Activated gamma-delta T cell treated with anti-CD3 and anti-CD28 coated beads, Interleukin-2, amount 50 U/mL, for 16 hours (primary cell): ENCODE results near the gene SSNA1.

Source experiments
- DNase-seq: peaks from one replicate; pipeline ENCODE4 v3.0.0-alpha.2; 2020; ENCODE audit warnings: low read depth

The SSNA1 gene

GRCh38 chr9:137168573-137168903 is 19.9 kb upstream of the SSNA1 start:
- no peak for DNase-seq

GRCh38 chr9:137168904-137169856 is 19.3 kb upstream of the SSNA1 start:
- DNase-seq = no peak

- no peak for DNase-seq
These were observed 18.5 kb upstream of the SSNA1 start, which contains the start of gene LRRC26 for GRCh38 chr9:137169896-137170358. Gene LRRC26 (minus strand): TSS chr9:137170051. CDS start chr9:137169943, 108 bp downstream.

- DNase-seq = no peak
These were observed 17.9 kb upstream of the SSNA1 start for GRCh38 chr9:137170486-137171148.

DNA sequence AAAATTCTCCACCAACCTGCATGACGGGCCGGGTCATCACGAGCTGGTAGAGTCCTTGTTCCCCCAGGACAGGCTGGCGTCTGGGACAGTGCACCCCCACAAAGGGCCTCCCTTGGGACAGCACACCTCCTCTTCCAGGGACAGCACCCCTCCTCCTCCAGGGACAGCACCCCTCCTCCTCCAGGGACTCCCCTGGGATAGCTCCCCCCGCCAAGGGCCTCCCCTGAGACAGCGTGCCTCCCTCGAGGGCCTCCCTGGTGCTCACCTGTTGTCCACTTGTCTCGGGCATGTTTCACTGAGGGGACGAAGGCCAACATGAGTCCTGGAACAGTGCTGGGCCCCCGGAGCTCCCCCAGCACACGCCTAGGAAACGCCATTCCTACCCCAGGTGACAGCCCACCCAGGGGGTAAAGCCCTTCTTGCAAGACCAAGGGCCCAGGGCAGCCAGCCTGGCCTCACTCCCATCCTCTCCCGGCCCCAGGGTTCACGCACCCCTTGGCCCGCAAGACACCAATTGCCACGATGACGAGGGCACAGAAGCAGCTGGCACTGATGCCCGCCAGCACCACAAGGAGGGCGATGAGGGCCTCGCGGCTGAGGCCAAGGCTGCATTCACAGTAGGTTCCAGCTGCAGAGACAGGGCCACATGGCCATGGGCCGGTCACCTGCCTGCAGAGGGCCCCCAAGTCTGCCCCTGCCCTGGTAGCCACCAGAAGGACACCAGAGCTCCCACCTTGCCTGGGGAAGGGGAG is 17.2 kb upstream of the SSNA1 start:
- no peak for DNase-seq

- DNase-seq = no peak
These were observed 15.3 kb upstream of the SSNA1 start for GRCh38 chr9:137172901-137173795.

- no peak for DNase-seq
These were observed 14.4 kb upstream of the SSNA1 start for GRCh38 chr9:137173796-137174664.

DNA sequence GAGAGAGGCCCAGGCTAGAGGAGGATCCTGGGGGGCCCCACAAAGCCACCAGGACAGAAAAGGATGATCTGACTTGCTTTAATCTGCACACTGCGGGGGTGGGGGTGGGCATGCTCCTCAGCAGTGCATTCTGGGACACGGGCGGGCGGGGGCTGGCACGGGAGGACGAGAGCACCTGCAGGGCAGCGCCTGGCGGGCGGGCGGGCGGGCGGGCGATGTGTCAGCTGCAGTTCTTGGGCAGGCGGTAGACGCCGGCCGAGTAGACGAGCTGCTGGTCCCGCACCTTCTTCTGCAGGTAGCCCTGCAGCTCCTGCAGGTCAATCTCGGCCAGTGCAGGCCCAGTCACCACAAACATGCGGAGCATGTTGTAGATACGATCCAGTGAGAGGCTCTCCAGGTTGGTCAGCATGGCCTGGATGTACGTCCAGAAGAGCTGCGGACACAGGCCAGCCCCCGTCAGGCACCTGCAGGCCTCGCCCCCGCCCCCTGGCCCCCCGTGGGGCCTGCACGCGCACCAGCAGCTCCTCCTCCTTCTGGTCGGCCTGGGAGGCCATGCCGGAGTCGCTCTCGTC is 13.7 kb upstream of the SSNA1 start:
- no peak for DNase-seq

- DNase-seq = no peak
These were observed 13.0 kb upstream of the SSNA1 start for GRCh38 chr9:137175345-137175961.

DNA sequence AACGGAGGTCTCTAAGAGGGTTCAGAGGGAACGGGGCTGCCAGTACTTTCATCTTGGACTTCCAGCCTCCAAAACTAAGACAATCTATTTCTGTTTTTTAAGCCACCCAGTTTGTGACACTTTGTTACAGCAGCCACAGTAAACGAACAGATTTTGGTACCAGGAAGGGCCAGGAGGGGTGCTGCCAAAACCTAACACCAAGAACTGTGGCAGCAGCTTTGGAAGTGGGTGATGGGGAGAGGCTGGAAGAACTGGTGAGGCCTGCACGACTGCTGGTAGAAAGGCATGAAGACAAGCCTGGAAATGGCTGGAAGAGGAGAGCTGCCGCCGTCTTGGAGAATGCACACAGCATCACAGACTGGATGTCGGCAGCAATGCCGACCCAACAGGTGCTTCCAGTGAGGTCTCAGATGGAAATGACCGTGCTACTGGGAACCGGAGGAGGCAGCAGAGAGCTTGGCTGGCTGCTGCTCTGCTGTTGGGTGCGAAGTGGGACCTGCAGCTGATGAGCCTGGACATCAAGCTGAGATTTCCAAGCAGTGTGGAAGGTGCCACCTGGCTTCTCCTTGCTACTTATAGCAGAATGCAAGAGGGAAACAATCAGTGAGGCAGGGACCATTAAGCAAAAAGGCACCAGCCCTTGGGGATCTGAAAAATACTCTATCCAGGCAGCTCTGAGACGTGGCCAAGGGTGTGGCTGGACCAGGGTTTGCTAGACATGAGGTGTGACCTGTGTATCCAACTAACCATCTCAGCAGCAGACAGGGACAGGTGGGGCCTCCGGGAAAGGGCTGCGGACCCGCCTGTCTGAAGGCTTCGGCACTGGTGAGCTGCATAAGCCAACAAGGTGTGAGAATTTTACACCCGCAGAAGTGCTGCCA is 11.9 kb upstream of the SSNA1 start:
- no peak for DNase-seq

GRCh38 chr9:137178201-137178938 is 10.1 kb upstream of the SSNA1 start:
- no peak for DNase-seq

DNA sequence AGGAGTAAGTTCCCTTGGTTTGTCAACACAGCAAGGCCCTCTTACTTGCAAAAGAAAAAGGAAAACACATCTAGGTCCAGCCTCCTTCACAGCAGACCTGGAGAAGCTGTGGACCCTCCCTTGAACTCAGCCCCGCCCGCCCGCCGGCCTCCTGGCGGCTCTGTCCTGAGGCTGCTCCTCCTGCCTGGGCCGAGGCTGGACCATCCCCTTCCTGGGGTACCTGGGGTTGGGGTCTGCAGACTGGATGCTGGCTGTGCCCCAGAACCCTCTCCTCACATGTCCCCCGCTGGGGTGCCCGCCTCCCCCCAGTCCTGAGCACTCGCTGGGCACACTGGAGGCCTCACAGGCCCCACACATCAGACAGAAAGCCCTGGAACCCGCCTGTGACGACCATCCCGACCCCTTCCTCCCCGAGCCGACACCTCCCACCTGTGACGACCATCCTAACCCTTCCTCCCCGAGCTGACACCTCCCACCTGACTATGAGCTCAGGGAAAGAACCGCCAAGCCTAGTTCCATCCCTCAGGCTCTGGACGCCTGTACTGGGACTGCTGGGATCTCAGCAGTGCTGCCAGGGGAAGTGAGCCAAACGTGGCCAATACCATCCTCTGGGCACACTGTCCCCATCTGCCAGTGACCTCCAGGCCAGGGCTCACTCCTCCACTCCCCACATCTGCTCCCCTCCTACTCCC is 9.4 kb upstream of the SSNA1 start:
- no peak for DNase-seq

- DNase-seq = no peak
These were observed 8.7 kb upstream of the SSNA1 start for GRCh38 chr9:137179761-137180160.

GRCh38 chr9:137180491-137180890 is 8.0 kb upstream of the SSNA1 start:
- no peak for DNase-seq

- no peak for DNase-seq
These were observed 6.8 kb upstream of the SSNA1 start for GRCh38 chr9:137181680-137182079.

DNA sequence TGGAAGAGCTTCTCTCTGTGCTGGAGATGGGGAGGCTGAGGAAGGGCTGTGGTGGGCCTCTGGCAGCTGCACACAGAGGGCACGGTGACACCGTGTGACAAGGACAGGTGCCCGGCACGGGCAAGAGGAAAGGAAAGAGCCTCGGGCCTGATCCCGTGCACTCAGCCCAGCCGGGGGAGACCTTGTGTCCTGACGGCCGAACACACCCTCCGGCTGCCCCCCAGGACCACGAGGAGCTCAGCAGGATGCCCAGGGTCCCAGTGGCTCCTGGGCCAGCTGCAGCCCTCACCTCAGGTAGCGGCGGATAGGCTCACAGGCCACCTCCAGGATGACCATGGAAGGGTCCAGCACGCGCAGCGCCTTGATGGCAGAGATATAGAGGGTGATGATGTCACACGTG is 5.6 kb upstream of the SSNA1 start:
- DNase-seq = no peak

- no peak for DNase-seq
These were observed 4.4 kb upstream of the SSNA1 start for GRCh38 chr9:137183980-137184595.
